Calu3 (cell line): ENCODE data around the gene DNER. TPM values are rescaled to one million over a fixed set of nuclear protein-coding genes. Genes with fewer than 3 reads are reported as not detected.
"Not testable (repeated sequence)": the region's sequence is repeated elsewhere in the genome, so short reads cannot be mapped to it uniquely, and the experiment has no call there.

Experiments
- BruUV-seq: library from RNA; stranded (reverse); fragments of 400-500 nt; replicated peaks from 2 replicates; lab custom pipeline; 2021; lab: Mats Ljungman, UMichigan
- CTCF ChIA-PET: fragments of 300-600 bp; sonication (Branson Sonifier 250); formaldehyde crosslinking; loops from one replicate; lab custom pipeline; 2022; ENCODE audit warnings: antibody characterized with exemption; lab: Charles Lee
- DNase-seq: peaks from one replicate; pipeline ENCODE4 v3.0.0; 2022
- H3K27ac Mint-ChIP-seq: one replicate; pipeline ENCODE4 v1.8.0; 2022; ENCODE audit warnings: mixed read lengths; ENCODE audit not compliant: unreplicated experiment
- H3K27me3 Mint-ChIP-seq: one replicate; pipeline ENCODE4 v1.8.0; 2022; ENCODE audit warnings: mixed read lengths; ENCODE audit not compliant: unreplicated experiment
- H3K36me3 Mint-ChIP-seq: one replicate; pipeline ENCODE4 v1.8.0; 2022; ENCODE audit warnings: mild to moderate bottlenecking, moderate library complexity, mixed read lengths; ENCODE audit not compliant: insufficient read depth, unreplicated experiment
- H3K4me1 Mint-ChIP-seq: one replicate; pipeline ENCODE4 v1.8.0; 2022; ENCODE audit warnings: mild to moderate bottlenecking, low read depth, mixed read lengths; ENCODE audit not compliant: unreplicated experiment
- H3K4me3 Mint-ChIP-seq: one replicate; pipeline ENCODE4 v1.8.0; 2022; ENCODE audit warnings: mild to moderate bottlenecking, low read depth, moderate library complexity, mixed read lengths; ENCODE audit not compliant: unreplicated experiment
- H3K9me3 Mint-ChIP-seq: one replicate; pipeline ENCODE4 v1.8.0; 2022; ENCODE audit warnings: low read depth, mixed read lengths; ENCODE audit not compliant: unreplicated experiment
- intact Hi-C: fragments of 100-400 bp; cut with micrococcal nuclease; formaldehyde crosslinking; loops from one replicate; pipeline ENCODE4 v1.10.0; 2022; ENCODE audit not compliant: unreplicated experiment
- total RNA-seq: library from RNA; stranded (reverse); gene quantifications from 2 replicates; pipeline ENCODE4 v1.2.3, GENCODE V29; 2022
- TF ChIP-seq, protein P1 (sequence below): fragments of 200-600 bp; IDR thresholded peaks from one replicate; pipeline ENCODE4 v1.8.0; 2022; ENCODE audit warnings: antibody characterized with exemption; ENCODE audit not compliant: unreplicated experiment

The DNER gene
- total RNA-seq, 1 experiment from 2014 or later: 1.1 TPM

DNA sequence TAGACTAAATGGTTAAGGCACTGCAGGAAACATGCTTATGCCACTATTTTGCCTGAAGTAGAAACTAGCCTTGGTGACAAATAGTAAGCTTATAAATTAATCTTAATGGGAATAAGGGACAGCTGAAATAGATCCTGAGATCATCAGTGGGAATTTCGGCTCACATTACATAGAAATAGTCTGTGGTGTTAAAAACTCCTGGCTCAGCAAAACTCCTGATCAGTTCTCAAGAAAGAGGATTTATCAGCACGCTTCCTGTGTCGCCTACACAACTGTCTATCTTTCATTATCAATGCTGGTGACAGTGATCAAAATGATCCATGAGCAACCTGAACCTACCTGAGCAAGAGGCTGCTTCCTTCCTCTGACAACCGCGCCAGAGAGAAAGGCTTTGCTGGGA is 17.0 kb upstream of the DNER start:
- Mint-ChIP-seq H3K4me3 (no peak overlapping the region), H3K4me1 (no peaks in the 10 kb centered on the region), H3K9me3 (no peaks in the 10 kb centered on the region), H3K27me3 (no peaks in the 10 kb centered on the region), H3K36me3 (no peaks in the 10 kb centered on the region), H3K27ac (no peak overlapping the region)
- no TSS peak for BruUV-seq
- CTCF ChIA-PET: interaction anchor here (0.7 kb wide), 1 partner anchor 23 kb away, joined by 4 read pairs; no protein-coding TSS in a partner anchor
- TF ChIP-seq, protein P1, sequence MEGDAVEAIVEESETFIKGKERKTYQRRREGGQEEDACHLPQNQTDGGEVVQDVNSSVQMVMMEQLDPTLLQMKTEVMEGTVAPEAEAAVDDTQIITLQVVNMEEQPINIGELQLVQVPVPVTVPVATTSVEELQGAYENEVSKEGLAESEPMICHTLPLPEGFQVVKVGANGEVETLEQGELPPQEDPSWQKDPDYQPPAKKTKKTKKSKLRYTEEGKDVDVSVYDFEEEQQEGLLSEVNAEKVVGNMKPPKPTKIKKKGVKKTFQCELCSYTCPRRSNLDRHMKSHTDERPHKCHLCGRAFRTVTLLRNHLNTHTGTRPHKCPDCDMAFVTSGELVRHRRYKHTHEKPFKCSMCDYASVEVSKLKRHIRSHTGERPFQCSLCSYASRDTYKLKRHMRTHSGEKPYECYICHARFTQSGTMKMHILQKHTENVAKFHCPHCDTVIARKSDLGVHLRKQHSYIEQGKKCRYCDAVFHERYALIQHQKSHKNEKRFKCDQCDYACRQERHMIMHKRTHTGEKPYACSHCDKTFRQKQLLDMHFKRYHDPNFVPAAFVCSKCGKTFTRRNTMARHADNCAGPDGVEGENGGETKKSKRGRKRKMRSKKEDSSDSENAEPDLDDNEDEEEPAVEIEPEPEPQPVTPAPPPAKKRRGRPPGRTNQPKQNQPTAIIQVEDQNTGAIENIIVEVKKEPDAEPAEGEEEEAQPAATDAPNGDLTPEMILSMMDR: no peak
- DNase-seq: no peak
- intact Hi-C loops: no loop called here

DNA sequence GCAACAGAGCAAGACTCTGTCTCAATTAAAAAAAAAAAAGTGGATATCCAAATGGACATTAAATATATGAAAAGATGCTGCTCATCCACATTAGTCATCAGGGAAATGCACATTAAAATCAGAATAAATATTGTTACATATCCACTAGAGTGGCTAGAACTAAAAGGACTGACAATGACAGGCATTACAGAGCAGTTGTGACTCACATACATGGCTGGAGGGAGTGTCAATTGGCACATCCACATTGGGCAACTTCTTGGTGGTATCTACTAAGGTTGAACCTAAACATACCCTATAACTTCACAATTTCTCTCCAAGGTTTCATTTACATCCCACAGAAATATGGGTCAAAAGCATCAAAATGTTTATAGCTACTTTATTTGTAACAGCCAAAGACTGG is 14.0 kb upstream of the DNER start:
- no peak overlapping the region for H3K4me3 Mint-ChIP-seq
- no peaks in the 10 kb centered on the region for H3K27me3 Mint-ChIP-seq
- CTCF ChIA-PET: no interaction called here
- intact Hi-C loops: no loop called here
- H3K4me1 Mint-ChIP-seq: no peaks in the 10 kb centered on the region
- no peak overlapping the region for H3K27ac Mint-ChIP-seq
- no peak for DNase-seq
- no peaks in the 10 kb centered on the region for H3K36me3 Mint-ChIP-seq
- H3K9me3 Mint-ChIP-seq: no peaks in the 10 kb centered on the region
- TF ChIP-seq, protein P1: no peak
- BruUV-seq: no TSS peak

DNA sequence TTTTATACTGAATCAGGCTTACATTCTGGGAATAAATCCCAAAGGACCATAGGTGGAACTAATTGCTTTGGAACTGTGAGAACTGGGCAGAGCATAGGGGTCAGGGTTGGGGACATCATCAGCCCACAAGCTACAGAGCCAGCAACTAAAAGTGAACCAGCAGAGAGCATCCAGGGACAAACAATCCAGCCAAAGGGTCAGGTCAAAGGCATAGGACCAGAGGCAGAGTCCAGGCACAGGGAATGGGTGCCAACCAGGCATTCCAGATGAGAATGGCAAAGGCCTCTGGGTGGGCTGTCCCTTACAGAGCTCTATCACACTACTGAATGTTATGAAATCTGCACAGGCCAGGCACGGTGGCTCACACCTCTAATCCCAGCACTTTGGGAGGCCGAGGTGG is 12.3 kb upstream of the DNER start:
- Mint-ChIP-seq H3K4me1 (no peaks in the 10 kb centered on the region), H3K36me3 (no peaks in the 10 kb centered on the region), H3K4me3 (no peak overlapping the region), H3K27ac (no peak overlapping the region), H3K9me3 (no peaks in the 10 kb centered on the region), H3K27me3 (no peaks in the 10 kb centered on the region)
- intact Hi-C loops: no loop called here
- no TSS peak for BruUV-seq
- DNase-seq: no peak
- TF ChIP-seq, protein P1: no peak
- CTCF ChIA-PET: interaction anchor here (1.5 kb wide), 1 partner anchor 12 kb away, joined by 3 read pairs; the partner anchor contains the start of gene DNER

DNA sequence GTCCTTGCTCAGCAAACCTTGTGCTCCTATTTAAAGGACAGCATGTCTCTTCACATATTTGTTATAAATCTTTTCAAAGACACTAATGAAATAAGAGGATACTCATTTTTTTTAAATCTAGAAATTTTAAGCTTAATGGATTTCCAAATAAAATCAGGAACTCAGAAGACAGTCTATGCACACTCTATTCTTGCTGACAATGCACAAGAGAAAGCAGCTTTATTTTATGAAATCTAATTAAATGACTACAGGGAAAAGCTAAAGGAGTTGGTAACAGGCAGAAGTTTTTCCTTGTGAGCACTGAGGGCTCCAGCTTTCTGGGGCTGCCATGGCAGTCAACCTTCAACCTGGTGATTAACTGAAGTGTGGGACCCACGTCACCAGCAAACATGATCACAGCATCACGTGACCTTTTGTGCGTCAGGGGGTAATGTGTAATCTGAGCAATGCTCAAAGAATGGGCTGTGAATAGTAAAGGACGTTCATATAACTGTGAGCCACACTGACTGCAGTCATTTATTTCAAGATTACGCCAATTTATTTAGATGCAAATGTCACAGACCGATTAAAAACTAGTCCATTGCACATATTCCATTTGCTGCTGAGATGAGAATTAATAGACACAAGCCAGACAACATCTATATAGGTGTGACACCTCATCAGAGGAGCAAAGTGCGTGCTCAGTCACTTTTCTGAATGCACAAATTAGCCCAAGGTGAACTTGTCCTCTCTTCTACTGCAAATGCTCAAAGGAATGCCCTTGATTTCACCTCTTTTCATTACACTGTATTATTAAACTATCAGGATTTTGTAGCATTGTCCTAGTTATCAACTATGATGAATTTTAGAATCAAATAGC is 11.6 kb upstream of the DNER start:
- CTCF ChIA-PET: interaction anchor here (1.5 kb wide), 1 partner anchor 11 kb away, joined by 3 read pairs; the partner anchor contains the start of gene DNER
- DNase-seq: peak; percentile 19
- Mint-ChIP-seq H3K4me1 (no peaks in the 10 kb centered on the region), H3K27ac (no peak overlapping the region), H3K4me3 (no peak overlapping the region), H3K36me3 (no peaks in the 10 kb centered on the region), H3K27me3 (no peaks in the 10 kb centered on the region), H3K9me3 (no peaks in the 10 kb centered on the region)
- intact Hi-C loops: no loop called here
- BruUV-seq: no TSS peak
- TF ChIP-seq, protein P1: no peak

DNA sequence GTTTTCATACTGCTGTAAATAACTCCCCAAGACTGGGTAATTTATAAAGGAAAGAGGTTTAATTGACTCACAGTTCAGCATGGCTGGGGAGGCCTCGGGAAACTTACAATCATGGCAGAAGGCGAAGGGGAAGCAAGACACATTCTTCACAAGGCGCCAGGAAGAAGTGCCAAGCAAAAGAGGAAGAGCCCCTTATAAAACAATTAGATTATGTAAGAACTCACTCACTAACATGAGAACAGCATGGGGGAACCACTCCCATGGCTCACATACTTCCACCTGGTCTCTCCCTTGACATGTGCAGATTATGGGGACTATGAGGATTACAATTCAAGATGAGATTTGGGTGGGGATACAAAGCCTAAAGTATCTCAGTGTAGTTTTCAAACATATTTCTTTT is 8.8 kb upstream of the DNER start:
- H3K4me3 Mint-ChIP-seq, CTCF ChIA-PET, intact Hi-C loops, H3K36me3 Mint-ChIP-seq, DNase-seq, BruUV-seq, H3K4me1 Mint-ChIP-seq, H3K9me3 Mint-ChIP-seq, H3K27ac Mint-ChIP-seq: not testable (repeated sequence)
- peaks cover 12% of the 10 kb centered on the region for H3K27me3 Mint-ChIP-seq
